Parathyroid adenoma (tissue), 2 donors: ENCODE measurements around the gene FAM229A.

ENCODE experiments used
- H2AFZ ChIP-seq: fragments of 300-600 bp; sonication (generic); one replicate; pipeline ENCODE4 v1.7.0; 2017; ENCODE audit warnings: antibody characterized with exemption, mild to moderate bottlenecking
- H3K27ac ChIP-seq: fragments of 300-600 bp; sonication (generic); one replicate; pipeline ENCODE4 v1.7.0; 2017
- H3K27me3 ChIP-seq: fragments of 300-600 bp; sonication (generic); one replicate; pipeline ENCODE4 v1.7.0; 2017; ENCODE audit warnings: low read length; ENCODE audit not compliant: control insufficient read depth, insufficient read depth
- H3K36me3 ChIP-seq: fragments of 300-600 bp; sonication (generic); one replicate; pipeline ENCODE4 v1.7.0; 2017; ENCODE audit warnings: low read length; ENCODE audit not compliant: control insufficient read depth, insufficient read depth
- H3K4me1 ChIP-seq: fragments of 300-600 bp; sonication (generic); one replicate; pipeline ENCODE4 v1.7.0; 2017; ENCODE audit warnings: control low read depth
- H3K4me2 ChIP-seq: fragments of 300-600 bp; sonication (generic); one replicate; pipeline ENCODE4 v1.7.0; 2017; ENCODE audit warnings: low read length
- H3K4me3 ChIP-seq: fragments of 300-600 bp; sonication (generic); one replicate; pipeline ENCODE4 v1.7.0; 2017; ENCODE audit warnings: low read depth, low read length
- H3K79me2 ChIP-seq: fragments of 300-600 bp; sonication (generic); one replicate; pipeline ENCODE4 v1.7.0; 2017; ENCODE audit warnings: control low read depth
- H3K9ac ChIP-seq: fragments of 300-600 bp; sonication (generic); one replicate; pipeline ENCODE4 v1.7.0; 2017; ENCODE audit warnings: mild to moderate bottlenecking
- H3K9me3 ChIP-seq: fragments of 300-600 bp; sonication (generic); one replicate; pipeline ENCODE4 v1.7.0; 2017; ENCODE audit warnings: low read length; ENCODE audit not compliant: control insufficient read depth
- TF ChIP-seq, protein P1 (sequence below): fragments of 300-600 bp; sonication (generic); IDR thresholded peaks from one replicate; pipeline ENCODE4 v1.7.0; 2017; ENCODE audit warnings: antibody characterized with exemption, mild to moderate bottlenecking
- donor health status: primary hyperparathyroidism.

FAM229A gene

DNA sequence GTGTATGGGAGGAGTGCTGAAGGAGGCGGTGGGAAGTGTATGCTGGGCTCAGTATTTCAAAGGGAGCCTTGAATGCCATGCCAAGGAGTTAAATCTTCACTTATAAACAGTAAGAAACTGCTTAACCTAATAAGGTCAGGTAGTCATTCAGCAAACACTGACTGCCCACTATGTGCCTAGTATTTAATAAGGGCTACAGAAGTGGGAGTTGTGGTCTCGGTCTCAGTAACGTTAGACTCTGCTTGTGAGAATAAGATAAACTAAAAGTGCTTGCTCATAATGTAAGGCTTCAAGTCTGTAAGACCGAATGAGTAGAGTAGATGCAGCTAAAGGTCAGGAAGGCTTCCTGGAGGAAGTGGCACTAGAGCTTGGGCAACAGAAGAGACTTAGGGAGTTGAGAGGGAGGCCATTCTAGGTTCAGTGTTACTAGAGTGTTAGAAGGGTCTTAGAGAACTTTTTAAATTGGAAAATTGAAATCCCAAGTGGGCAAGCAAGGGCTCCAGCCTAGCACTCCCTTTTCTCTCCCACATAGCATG is 32.3 kb downstream of the FAM229A start:
- H3K79me2 ChIP-seq: no peaks in the 10 kb centered on the region
- TF ChIP-seq, protein P1, sequence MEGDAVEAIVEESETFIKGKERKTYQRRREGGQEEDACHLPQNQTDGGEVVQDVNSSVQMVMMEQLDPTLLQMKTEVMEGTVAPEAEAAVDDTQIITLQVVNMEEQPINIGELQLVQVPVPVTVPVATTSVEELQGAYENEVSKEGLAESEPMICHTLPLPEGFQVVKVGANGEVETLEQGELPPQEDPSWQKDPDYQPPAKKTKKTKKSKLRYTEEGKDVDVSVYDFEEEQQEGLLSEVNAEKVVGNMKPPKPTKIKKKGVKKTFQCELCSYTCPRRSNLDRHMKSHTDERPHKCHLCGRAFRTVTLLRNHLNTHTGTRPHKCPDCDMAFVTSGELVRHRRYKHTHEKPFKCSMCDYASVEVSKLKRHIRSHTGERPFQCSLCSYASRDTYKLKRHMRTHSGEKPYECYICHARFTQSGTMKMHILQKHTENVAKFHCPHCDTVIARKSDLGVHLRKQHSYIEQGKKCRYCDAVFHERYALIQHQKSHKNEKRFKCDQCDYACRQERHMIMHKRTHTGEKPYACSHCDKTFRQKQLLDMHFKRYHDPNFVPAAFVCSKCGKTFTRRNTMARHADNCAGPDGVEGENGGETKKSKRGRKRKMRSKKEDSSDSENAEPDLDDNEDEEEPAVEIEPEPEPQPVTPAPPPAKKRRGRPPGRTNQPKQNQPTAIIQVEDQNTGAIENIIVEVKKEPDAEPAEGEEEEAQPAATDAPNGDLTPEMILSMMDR: no peak
- H3K27me3 ChIP-seq: no peaks in the 10 kb centered on the region
- H2AFZ ChIP-seq: no peak overlapping the region
- no peaks in the 10 kb centered on the region for H3K4me1 ChIP-seq
- no peak overlapping the region for H3K4me3 ChIP-seq
- H3K36me3 ChIP-seq: no peaks in the 10 kb centered on the region
- no peaks in the 10 kb centered on the region for H3K9me3 ChIP-seq
- H3K9ac ChIP-seq: no peak overlapping the region
- H3K27ac ChIP-seq: no peak overlapping the region
- H3K4me2 ChIP-seq: no peak overlapping the region

DNA sequence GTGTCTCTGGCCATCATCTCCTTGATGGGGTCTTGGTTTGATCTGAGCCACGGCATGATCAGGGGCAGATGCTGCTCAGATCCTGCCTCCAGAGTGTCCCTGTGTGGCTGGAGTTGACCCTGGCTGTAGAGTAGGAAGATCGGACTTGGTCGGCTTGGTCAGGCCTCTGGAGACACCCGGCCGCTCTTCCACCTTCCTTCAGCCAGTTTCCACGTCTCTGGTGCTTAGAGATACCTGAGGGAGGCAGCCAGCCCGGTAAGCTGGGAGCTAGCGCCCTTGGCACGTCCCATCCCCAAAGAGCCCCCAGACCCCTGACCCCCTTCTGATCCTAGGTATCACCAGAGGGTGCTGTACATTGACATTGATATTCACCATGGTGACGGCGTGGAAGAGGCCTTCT is 35.1 kb downstream of the FAM229A start:
- no peak overlapping the region for H3K4me2 ChIP-seq
- no peaks in the 10 kb centered on the region for H3K36me3 ChIP-seq
- H3K27me3 ChIP-seq: no peaks in the 10 kb centered on the region
- TF ChIP-seq, protein P1: no peak
- no peaks in the 10 kb centered on the region for H3K79me2 ChIP-seq
- H3K4me1 ChIP-seq: no peaks in the 10 kb centered on the region
- no peak overlapping the region for H3K27ac ChIP-seq
- H3K9me3 ChIP-seq: no peaks in the 10 kb centered on the region
- H3K4me3 ChIP-seq: no peak overlapping the region
- H3K9ac ChIP-seq: no peak overlapping the region
- H2AFZ ChIP-seq: no peak overlapping the region

DNA sequence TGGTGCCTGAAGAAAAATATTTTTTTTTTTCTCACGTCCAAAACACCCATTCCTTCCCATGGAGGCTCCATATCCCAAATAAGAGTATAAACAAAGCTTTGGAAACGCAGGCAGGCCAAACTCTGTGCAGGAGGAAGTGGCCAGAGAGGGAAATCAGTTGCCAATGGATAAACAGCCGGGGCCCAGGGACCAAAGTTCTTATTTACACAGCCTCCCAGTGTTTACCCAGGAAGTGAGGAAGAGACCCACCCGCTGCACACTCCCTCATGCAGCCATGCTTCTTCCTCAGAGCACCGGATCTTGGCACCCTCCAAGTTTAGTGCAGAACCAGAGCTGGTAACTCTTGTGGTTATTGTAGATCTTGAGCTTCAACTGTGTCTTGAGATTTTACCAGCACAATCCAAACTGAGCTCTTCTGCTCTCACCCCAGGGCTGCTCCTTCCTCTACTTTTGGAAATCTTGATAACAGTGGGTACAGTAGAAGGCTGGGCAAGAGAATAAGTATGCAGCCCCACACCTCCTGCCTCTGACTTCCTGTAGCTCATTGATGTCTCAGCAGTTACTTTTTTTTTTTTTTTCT is 40.5 kb downstream of the FAM229A start:
- H3K79me2 ChIP-seq: no peaks in the 10 kb centered on the region
- no peaks in the 10 kb centered on the region for H3K9me3 ChIP-seq
- TF ChIP-seq, protein P1: no peak
- no peak overlapping the region for H3K4me3 ChIP-seq
- no peak overlapping the region for H3K27ac ChIP-seq
- no peaks in the 10 kb centered on the region for H3K36me3 ChIP-seq
- H3K4me2 ChIP-seq: no peak overlapping the region
- no peaks in the 10 kb centered on the region for H3K27me3 ChIP-seq
- no peak overlapping the region for H3K9ac ChIP-seq
- H3K4me1 ChIP-seq: no peaks in the 10 kb centered on the region
- H2AFZ ChIP-seq: no peak overlapping the region

DNA sequence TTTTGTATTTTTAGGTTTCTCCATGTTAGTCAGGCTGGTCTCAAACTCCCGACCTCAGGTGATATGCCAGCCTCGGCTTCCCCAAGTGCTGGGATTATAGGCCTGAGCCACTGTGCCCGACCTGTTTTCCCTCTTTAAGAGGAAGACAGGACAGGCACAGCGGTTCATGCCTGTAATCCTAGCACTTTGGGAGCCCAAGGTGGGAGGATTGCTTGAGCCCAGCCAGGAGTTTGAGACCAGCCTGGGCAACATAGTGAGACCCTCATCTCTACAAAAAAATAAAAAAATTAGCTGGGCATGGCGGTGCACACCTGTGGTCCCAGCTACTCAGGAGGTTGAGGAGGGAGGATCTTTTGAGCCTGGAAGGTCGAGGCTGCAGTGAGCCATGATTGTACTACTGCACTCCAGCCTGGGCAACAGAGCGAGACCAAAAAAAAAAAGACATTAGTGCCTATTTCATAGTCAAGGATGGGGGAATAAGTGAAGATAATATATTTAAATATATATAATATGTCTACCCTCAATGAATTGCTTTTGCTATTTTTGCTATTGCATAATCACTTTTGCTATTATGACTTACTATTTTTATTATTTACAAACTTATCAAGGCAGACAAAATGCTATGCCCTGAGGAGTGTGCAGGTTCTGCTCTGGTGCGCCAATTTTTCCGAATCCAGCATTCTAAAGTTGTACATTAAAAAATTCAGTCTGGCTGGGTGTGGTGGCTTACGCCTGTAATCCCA is 44.0 kb downstream of the FAM229A start:
- Histone ChIP-seq H3K4me2 (no peak overlapping the region), H2AFZ (no peak overlapping the region), H3K79me2 (no peaks in the 10 kb centered on the region), H3K9ac (no peak overlapping the region), H3K36me3 (no peaks in the 10 kb centered on the region), H3K4me3 (no peak overlapping the region), H3K4me1 (no peaks in the 10 kb centered on the region), H3K27me3 (no peaks in the 10 kb centered on the region), H3K27ac (no peak overlapping the region), H3K9me3 (no peaks in the 10 kb centered on the region)
- TF ChIP-seq, protein P1: no peak
